NOMO-1 (cell line): Measurements from ENCODE around the gene TNFRSF6B.
"Not testable (repeated sequence)": the region's sequence is repeated elsewhere in the genome, so short reads cannot be mapped to it uniquely, and the experiment has no call there.

Experiments used
- DNase-seq, 2 experiments: peaks; one replicate each; lab custom pipeline; 2025; ENCODE audit not compliant: unreplicated experiment in 2 of 2; lab: John Stamatoyannopoulos, UW

The TNFRSF6B gene

GRCh38 chr20:63661959-63662812 is 34.3 kb upstream of the TNFRSF6B start:
- DNase-seq = no peak

DNA sequence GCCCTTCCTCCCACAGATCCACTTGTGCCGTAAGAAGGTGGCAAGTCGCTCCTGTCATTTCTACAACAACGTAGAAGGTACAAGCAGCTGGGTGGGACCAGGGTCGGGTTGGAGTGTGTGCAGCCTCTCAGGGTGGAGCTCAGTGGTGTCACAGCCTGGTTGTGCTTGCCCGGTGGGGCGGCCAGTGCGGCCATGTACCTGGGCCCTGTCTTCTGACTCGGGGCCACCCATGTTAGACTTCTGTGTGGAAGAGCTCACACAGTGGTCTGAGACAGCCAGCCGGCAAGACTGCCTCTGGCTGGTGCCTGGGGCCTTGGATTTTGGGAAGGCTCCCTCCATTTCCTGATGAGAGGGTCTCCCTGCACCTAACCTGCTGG is 33.7 kb upstream of the TNFRSF6B start:
- no peak for DNase-seq

DNA sequence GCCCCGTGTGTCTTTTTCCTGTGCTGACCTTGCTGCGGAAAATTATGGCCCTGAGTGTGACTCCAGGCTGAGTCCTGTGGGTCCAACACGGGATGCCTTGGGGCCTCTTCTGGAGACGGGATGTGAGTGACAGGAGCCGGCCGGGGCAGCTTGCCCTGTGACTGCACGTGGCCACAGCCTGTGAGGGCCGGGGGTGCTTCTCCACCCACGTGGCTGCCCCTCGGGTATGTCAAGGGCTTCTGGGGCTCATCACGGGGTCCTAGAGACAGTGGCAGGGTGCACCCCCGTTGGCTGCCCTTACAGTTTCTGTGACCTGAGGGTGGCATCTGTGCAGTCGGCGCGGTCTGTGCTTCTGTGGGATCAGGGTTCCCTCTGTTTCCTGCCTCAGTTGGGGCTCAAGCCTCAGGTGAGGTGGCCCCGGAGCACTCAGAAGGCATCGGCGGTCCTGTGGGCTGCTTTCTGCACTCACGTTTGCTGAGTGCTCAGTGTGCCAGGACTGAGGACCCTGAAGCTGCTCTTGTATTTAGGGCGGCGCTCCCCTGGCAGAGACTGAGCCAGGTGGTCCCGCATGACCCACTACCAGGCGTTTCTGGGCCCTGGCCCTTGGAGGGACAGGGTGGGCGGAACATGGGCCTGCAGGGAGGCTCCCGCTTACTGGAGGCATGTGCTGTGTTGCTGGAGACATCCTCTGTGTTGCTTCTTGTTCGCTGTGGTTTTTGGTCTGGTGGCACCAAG is 33.0 kb upstream of the TNFRSF6B start:
- no peak for DNase-seq

GRCh38 chr20:63664143-63664851 is 32.2 kb upstream of the TNFRSF6B start:
- no peak for DNase-seq

GRCh38 chr20:63664861-63665594 is 31.4 kb upstream of the TNFRSF6B start:
- no peak for DNase-seq

DNA sequence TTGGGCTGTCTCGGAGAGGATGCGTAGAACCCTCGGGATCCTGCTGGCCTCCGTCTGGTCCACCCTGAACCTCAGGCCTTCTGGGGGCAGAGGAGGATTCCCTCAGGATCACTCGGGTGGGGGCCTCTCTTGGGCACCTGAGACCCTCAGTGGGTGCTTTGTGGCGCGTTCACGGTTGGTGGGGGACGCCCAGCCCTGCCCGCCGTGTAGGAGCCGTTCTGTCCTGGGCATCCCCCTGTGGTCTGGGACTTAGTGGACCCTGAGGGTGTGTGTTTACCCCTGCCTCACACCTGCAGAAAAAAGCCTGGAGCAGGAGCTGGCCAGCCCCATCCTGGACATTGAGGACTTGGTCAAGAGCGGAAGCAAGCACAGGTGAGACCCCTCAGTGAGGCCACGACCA is 30.7 kb upstream of the TNFRSF6B start:
- DNase-seq = no peak

DNA sequence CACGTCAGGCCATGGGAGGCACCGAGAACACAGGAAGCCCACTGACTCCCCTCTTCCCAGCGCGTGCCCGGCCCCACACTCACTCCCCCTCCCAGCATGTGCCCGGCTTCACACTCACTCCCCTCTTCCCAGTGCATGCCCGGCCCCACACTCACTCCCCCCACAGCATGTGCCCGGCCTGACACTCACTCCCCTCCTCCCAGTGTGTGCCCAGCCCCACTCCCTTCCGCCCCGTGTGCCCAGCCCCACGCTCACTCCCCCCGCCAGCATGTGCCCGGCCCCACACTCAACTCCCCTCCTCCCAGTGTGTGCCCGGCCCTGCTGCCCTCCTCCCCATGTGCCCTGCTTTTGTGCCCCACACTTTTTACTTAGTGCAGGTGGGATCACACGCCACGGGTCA is 28.6 kb upstream of the TNFRSF6B start:
- no peak for DNase-seq

GRCh38 chr20:63668351-63668750 is 28.1 kb upstream of the TNFRSF6B start:
- no peak for DNase-seq

GRCh38 chr20:63671695-63672094 is 24.8 kb upstream of the TNFRSF6B start:
- DNase-seq = not testable (repeated sequence)

- no peak for DNase-seq
These were observed 23.8 kb upstream of the TNFRSF6B start for GRCh38 chr20:63672666-63673065.

GRCh38 chr20:63673951-63674350 is 22.5 kb upstream of the TNFRSF6B start:
- no peak for DNase-seq

- DNase-seq = no peak
These were observed 20.6 kb upstream of the TNFRSF6B start for GRCh38 chr20:63675681-63676368.

DNA sequence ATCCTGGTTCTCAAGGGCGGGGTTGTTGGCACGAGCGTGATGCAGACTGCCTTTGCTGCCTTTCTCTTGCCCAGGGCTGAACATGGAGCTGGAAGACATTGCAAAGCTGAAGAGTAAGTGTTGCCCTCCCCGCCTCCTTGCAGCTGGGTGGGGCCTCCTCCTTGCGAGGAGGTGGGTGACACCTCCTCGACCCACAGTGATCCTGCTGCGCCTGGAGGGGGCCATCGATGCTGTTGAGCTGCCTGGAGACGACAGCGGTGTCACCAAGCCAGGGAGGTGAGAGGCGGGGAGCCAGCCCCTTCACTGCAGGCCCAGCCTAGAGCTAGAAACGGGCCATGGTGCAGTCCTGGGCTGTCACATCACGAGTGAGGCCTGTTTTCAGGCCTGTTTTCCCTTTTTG is 18.4 kb upstream of the TNFRSF6B start:
- DNase-seq = no peak

DNA sequence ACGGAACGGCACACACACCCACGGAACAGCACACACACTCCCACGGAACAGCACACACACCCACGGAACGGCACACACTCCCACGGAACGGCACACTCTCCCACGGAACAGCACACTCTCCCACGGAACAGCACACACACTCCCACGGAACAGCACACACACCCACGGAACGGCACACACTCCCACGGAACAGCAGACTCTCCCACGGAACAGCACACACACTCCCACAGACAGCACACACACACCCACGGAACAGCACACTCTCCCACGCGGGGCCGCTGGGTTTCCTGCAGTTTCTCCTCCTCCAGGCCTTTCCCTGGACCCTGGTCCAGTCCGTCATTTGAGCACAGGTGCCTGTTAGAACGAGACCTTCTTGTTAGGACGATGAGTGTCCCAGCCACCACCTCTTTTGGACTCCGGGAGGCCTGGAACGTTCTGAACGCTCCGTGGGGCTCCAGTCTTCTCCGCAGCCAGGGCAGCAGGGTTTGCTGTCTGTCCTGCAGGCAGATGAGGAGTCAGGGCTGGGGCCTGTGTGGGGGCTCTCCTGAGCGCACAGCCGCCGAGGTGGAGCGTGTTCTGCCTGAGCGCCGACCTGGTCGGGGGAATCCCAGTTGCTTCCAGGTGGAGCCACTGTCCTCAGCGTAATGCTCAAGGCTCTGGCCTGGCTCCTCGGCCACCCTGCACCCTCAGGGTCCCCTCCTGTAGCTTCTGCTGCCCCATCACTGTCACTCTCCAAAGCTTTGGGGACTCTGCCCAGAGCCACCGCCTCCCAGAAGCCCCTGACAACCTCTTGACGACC is 17.6 kb upstream of the TNFRSF6B start:
- no peak for DNase-seq

DNA sequence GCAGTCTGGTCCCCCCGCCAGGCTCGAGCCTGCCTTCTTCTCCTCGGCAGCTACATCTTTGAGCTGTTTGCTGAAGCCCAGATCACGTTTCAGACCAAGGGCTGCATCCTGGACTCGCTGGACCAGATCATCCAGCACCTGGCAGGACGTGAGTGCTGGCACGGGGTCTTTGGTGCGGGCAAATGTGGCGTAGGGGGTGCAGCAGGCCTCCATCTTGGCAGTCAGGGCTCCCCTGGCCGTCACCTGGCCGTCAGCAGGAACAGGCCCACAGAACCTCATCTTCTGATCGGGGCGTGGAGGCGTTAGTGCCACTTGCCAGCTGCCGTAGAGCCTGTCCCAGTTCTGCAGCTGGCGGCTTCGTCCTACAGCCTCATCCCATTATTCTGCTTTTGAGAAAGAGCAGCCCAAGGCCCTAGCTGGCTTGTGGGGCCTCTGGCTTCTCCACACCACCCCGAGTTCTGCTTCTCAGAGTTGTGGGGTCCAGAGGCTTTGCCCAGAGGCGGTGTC is 16.6 kb upstream of the TNFRSF6B start:
- no peak for DNase-seq

- DNase-seq = no peak
These were observed 16.0 kb upstream of the TNFRSF6B start for GRCh38 chr20:63680427-63680826.

DNA sequence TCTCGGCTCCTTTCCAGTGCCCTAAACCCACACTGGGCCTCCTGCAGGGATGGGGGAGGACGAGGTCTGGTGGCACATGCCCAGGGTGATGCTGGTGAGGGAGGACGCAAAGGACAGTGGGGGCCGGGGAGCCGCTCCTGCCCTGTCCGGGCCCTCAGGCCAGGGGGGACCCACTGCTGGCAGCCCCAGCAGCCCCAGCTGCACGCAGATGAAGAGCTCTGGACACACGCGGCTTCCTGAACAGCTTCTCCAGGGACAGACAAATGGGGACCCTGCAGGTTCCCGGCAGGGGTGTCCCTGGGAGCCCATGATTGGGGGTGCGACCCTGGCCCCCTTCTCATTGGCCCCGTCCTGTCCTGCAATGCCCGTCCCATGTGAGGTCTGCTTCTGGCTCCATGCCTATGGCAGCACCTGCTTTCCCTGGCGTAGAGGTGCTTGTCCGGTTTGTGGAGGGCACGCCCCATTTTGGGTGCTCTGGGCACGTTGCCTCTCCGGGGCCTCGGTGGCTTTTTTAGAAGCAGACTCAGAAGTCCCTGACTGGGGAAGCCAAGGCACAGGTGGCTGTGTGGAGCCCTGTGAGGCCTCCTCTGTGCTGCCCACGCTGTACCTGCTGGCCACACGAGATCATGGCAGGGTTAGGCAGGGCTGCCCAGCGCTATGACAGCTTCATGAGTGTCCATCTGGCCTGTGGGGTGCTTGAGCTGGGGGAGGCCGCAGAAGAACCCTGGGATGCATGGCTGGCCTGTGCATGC is 15.4 kb upstream of the TNFRSF6B start:
- no peak for DNase-seq

DNA sequence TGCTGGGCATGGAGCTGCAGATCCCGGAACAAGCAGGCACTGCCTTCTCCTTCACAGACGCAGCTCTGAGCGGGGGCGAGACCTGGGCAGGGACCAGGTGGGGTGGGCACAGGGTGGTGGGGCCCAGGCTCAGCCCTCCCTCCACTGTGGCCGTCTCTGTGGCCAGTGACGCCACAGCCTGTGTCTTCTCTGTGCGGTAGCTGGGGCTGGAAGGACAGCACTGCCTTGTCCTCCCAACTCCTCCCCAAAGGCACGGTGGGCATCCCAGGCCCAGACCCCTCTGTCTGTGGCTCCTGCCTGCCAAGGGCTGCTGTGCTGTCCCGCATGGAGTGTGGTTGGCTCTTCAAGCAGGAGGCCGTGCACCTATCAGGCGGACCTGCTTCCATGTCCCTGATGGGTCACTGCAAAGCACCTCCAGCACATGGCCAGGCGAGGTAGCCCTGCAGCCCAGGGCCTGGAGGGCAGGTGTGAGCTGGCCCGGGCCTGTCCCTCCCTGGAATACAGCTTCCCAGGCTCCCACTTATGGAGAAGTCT is 14.8 kb upstream of the TNFRSF6B start:
- no peak for DNase-seq
